H1 (cell line): ENCODE results near the gene RPLP2. TPM values are rescaled to one million over a fixed set of nuclear protein-coding genes. Genes with fewer than 3 reads are reported as not detected.

Experiments
- CTCF ChIA-PET: fragments of 300-600 bp; sonication (Branson Sonifier 250); formaldehyde crosslinking; loops from one replicate; lab custom pipeline; 2021; ENCODE audit not compliant: partially characterized antibody; lab: Charles Lee
- POLR2A ChIA-PET: fragments of 300-600 bp; sonication (Branson Sonifier 250); formaldehyde crosslinking; loops from one replicate; lab custom pipeline; 2021; ENCODE audit warnings: inconsistent platforms; ENCODE audit not compliant: partially characterized antibody; lab: Charles Lee
- DNase-seq, 2 experiments: peaks; one replicate each; pipeline versions ENCODE4 v3.0.0 to v3.0.0-alpha.2; 2010 to 2022; ENCODE audit warnings: low spot score in 2 of 2, low read depth in 1 of 2, mixed read lengths in 1 of 2
- FAIRE-seq: peaks from 2 replicates; lab custom pipeline; 2011; peaks lifted over from hg19 to GRCh38; lab: Jason Lieb, UNC
- H2AFZ ChIP-seq: 2 replicates; pipeline ENCODE4 v1.8.1; 2012; ENCODE audit warnings: low read length, inconsistent platforms
- H2AK5ac ChIP-seq: 2 replicates; pipeline ENCODE4 v1.6.1; 2013; ENCODE audit warnings: low read depth, low read length
- H2BK120ac ChIP-seq: replicated peaks from 2 replicates; pipeline ENCODE3; 2013; ENCODE audit warnings: low read depth, low read length, inconsistent platforms
- H2BK12ac ChIP-seq: 2 replicates; pipeline ENCODE4 v1.6.1; 2013; ENCODE audit warnings: low read depth, low read length
- H2BK15ac ChIP-seq: 2 replicates; pipeline ENCODE4 v1.6.1; 2013; ENCODE audit warnings: low read length
- H2BK20ac ChIP-seq: 2 replicates; pipeline ENCODE4 v1.6.1; 2013; ENCODE audit warnings: low read length
- H2BK5ac ChIP-seq: 2 replicates; pipeline ENCODE4 v1.6.1; 2013; ENCODE audit warnings: low read depth, low read length
- H3K14ac ChIP-seq: 2 replicates; pipeline ENCODE4 v1.6.1; 2013; ENCODE audit warnings: inconsistent platforms; ENCODE audit not compliant: insufficient read length
- H3K18ac ChIP-seq: 2 replicates; pipeline ENCODE4 v1.6.1; 2013; ENCODE audit warnings: low read length; ENCODE audit errors: extremely low read depth
- H3K23ac ChIP-seq: 2 replicates; pipeline ENCODE4 v1.6.1; 2013; ENCODE audit warnings: inconsistent platforms; ENCODE audit not compliant: insufficient read length
- H3K23me2 ChIP-seq: 2 replicates; pipeline ENCODE4 v1.6.1; 2013; ENCODE audit warnings: low read depth, low read length
- H3K27ac ChIP-seq: 2 replicates; pipeline ENCODE4 v1.6.1; 2011; ENCODE audit warnings: low read depth, low read length, inconsistent platforms
- H3K27me3 ChIP-seq, 4 experiments: replicated peaks in 1 of 4; 1 replicate in 1 of 4; 2 replicates in 3 of 4; pipeline versions ENCODE4 v1.6.1 to v1.8.1; 2011 to 2013; ENCODE audit warnings: low read length in 3 of 4, mild to moderate bottlenecking in 3 of 4, inconsistent platforms in 2 of 4, mixed read lengths in 2 of 4, moderate library complexity in 1 of 4; ENCODE audit not compliant: control insufficient read depth in 3 of 4, insufficient read depth in 3 of 4; ENCODE audit errors: extremely low read depth in 1 of 4
- H3K36me3 ChIP-seq, 4 experiments: 2 replicates each; pipeline versions ENCODE4 v1.6.1 to v1.8.1; 2011 to 2013; ENCODE audit warnings: mild to moderate bottlenecking in 4 of 4, low read length in 3 of 4, moderate library complexity in 2 of 4, control low read depth in 1 of 4, inconsistent platforms in 1 of 4; ENCODE audit not compliant: insufficient read depth in 4 of 4, control insufficient read depth in 2 of 4
- H3K4ac ChIP-seq: replicated peaks from 2 replicates; pipeline ENCODE3; 2013; ENCODE audit warnings: low read length, low read depth, mixed read lengths, inconsistent platforms; ENCODE audit not compliant: insufficient read length
- H3K4me1 ChIP-seq, 4 experiments: replicated peaks in 1 of 4; 1 replicate in 1 of 4; 2 replicates in 3 of 4; pipeline versions ENCODE4 v1.6.1 to v1.8.1; 2011 to 2013; ENCODE audit warnings: low read length in 3 of 4, inconsistent platforms in 2 of 4, mixed read lengths in 1 of 4; ENCODE audit not compliant: insufficient read depth in 4 of 4, control insufficient read depth in 3 of 4
- H3K4me2 ChIP-seq, 2 experiments: 2 replicates each; pipeline versions ENCODE4 v1.6.1 to v1.8.1; 2011 to 2013; ENCODE audit warnings: low read depth in 2 of 2, low read length in 2 of 2, control low read depth in 1 of 2, inconsistent platforms in 1 of 2, mild to moderate bottlenecking in 1 of 2; ENCODE audit not compliant: insufficient read depth in 1 of 2
- H3K4me3 ChIP-seq, 4 experiments: fragments of 200-600, 300-600 bp in 1 of 4; sonication (generic), shearing (Covaris generic), sonication (Bioruptor Twin) in 1 of 4; 2 replicates each; pipeline versions ENCODE4 v1.5.1 to v1.8.1; 2011 to 2016; ENCODE audit warnings: low read length in 4 of 4, low read depth in 3 of 4, control low read depth in 2 of 4, inconsistent platforms in 2 of 4, mild to moderate bottlenecking in 2 of 4, mixed read lengths in 1 of 4, moderate library complexity in 1 of 4; ENCODE audit not compliant: insufficient read depth in 2 of 4; ENCODE audit errors: extremely low read depth in 1 of 4
- H3K56ac ChIP-seq: replicated peaks from 2 replicates; pipeline ENCODE3; 2013; ENCODE audit warnings: low read depth, mild to moderate bottlenecking, mixed read lengths, low read length, inconsistent platforms; ENCODE audit not compliant: insufficient read length
- H3K79me1 ChIP-seq: 2 replicates; pipeline ENCODE4 v1.6.1; 2013; ENCODE audit warnings: low read depth, low read length, control low read depth
- H3K79me2 ChIP-seq, 2 experiments: 2 replicates each; pipeline versions ENCODE4 v1.6.1 to v1.8.1; 2012 to 2013; ENCODE audit warnings: low read length in 2 of 2, mild to moderate bottlenecking in 2 of 2, inconsistent platforms in 1 of 2; ENCODE audit not compliant: insufficient read depth in 2 of 2, control insufficient read depth in 1 of 2
- H3K9ac ChIP-seq, 4 experiments: replicated peaks in 1 of 4; 1 replicate in 1 of 4; 2 replicates in 3 of 4; pipeline versions ENCODE4 v1.6.1 to v1.8.1; 2011 to 2013; ENCODE audit warnings: low read depth in 3 of 4, low read length in 3 of 4, control low read depth in 2 of 4, mild to moderate bottlenecking in 2 of 4, moderate library complexity in 2 of 4, inconsistent platforms in 1 of 4; ENCODE audit errors: extremely low read depth in 1 of 4
- H3K9me3 ChIP-seq, 2 experiments: 2 replicates each; pipeline versions ENCODE4 v1.6.1 to v1.8.1; 2012 to 2013; ENCODE audit warnings: mild to moderate bottlenecking in 2 of 2, moderate library complexity in 2 of 2, control low read depth in 1 of 2, inconsistent platforms in 1 of 2, low read depth in 1 of 2, low read length in 1 of 2, mixed read lengths in 1 of 2; ENCODE audit not compliant: insufficient read depth in 2 of 2
- H4K20me1 ChIP-seq, 2 experiments: replicated peaks in 1 of 2; 2 replicates each; pipeline versions ENCODE3 to v1.8.1; 2011 to 2013; ENCODE audit warnings: inconsistent platforms in 2 of 2, low read length in 2 of 2, mild to moderate bottlenecking in 1 of 2; ENCODE audit not compliant: insufficient read depth in 2 of 2, control insufficient read depth in 1 of 2
- H4K5ac ChIP-seq: 2 replicates; pipeline ENCODE4 v1.6.1; 2013; ENCODE audit warnings: low read length, low read depth, mixed read lengths, inconsistent platforms; ENCODE audit not compliant: insufficient read length
- H4K8ac ChIP-seq: 2 replicates; pipeline ENCODE4 v1.8.0; 2013; ENCODE audit warnings: mild to moderate bottlenecking, moderate library complexity, low read length, inconsistent platforms; ENCODE audit not compliant: insufficient read depth; ENCODE audit errors: extremely low read depth
- H4K91ac ChIP-seq: replicated peaks from 2 replicates; pipeline ENCODE3; 2013; ENCODE audit warnings: low read length, mixed read lengths, inconsistent platforms; ENCODE audit not compliant: insufficient read length
- ATF2 ChIP-seq: IDR thresholded peaks from 2 replicates; pipeline ENCODE4 v1.6.1; 2012; ENCODE audit warnings: low read length, inconsistent platforms
- CBX8 ChIP-seq: fragments of 300-800, 300-1000 bp; sonication (generic); IDR thresholded peaks from 2 replicates; pipeline ENCODE4 v1.7.1; 2016; ENCODE audit warnings: low read depth, low read length, borderline replicate concordance
- EP300 ChIP-seq, 2 experiments: IDR thresholded peaks; 1 replicate in 1 of 2; 2 replicates in 1 of 2; pipeline ENCODE4 v1.6.1; 2011 to 2012; ENCODE audit warnings: low read depth in 2 of 2, low read length in 2 of 2, mild to moderate bottlenecking in 2 of 2, borderline replicate concordance in 1 of 2, inconsistent platforms in 1 of 2, moderate library complexity in 1 of 2
- GABPA ChIP-seq: IDR thresholded peaks from 2 replicates; pipeline ENCODE4 v1.6.1; 2011; ENCODE audit warnings: mild to moderate bottlenecking, low read length, moderate library complexity, borderline replicate concordance; ENCODE audit not compliant: insufficient read depth
- KDM1A ChIP-seq: fragments of 200-600, 300-600 bp; sonication (generic); IDR thresholded peaks from 2 replicates; pipeline ENCODE4 v1.7.1; 2016; ENCODE audit warnings: mild to moderate bottlenecking, low read length, borderline replicate concordance
- NRF1 ChIP-seq: IDR thresholded peaks from 2 replicates; pipeline ENCODE4 v1.6.1; 2011; ENCODE audit warnings: mild to moderate bottlenecking, low read depth, low read length, improper control_type of control experiment
- PHF8 ChIP-seq: fragments of 200-600 bp; sonication (generic); conservative IDR thresholded peaks from 2 replicates; pipeline ENCODE4 v1.7.1; 2012; ENCODE audit warnings: low read depth, mild to moderate bottlenecking, inconsistent platforms, low read length, moderate library complexity
- SP1 ChIP-seq: IDR thresholded peaks from 2 replicates; pipeline ENCODE4 v1.6.1; 2011; ENCODE audit warnings: low read depth, low read length
- SRF ChIP-seq: IDR thresholded peaks from 2 replicates; pipeline ENCODE4 v1.6.1; 2011; ENCODE audit warnings: mild to moderate bottlenecking, low read depth, low read length, moderate library complexity
- TCF12 ChIP-seq: IDR thresholded peaks from 2 replicates; pipeline ENCODE4 v1.6.1; 2011; ENCODE audit warnings: low read depth, mild to moderate bottlenecking, low read length
- TEAD4 ChIP-seq: IDR thresholded peaks from 2 replicates; pipeline ENCODE4 v1.6.1; 2012; ENCODE audit warnings: low read depth, low read length, inconsistent platforms, mixed read lengths
- WGBS, 2 experiments: shearing (Covaris generic) in 1 of 2; methylation state at CpG; one replicate each; pipeline versions ENCODE4 v1.1.6 to v1.1.7; 2013 to 2015; ENCODE audit warnings: low lambda C conversion rate in 2 of 2, mixed read lengths in 2 of 2, inconsistent platforms in 1 of 2, low coverage in 1 of 2, missing lambda C conversion rate in 1 of 2; ENCODE audit not compliant: insufficient replicate concordance in 2 of 2, insufficient coverage in 1 of 2, insufficient read length in 1 of 2; ENCODE audit errors: extremely low coverage in 1 of 2, missing lambda C conversion rate in 1 of 2; 5-methylcytosine and 5-hydroxymethylcytosine counted together
- polyA plus RNA-seq, 7 experiments: library from polyadenylated mRNA; depleted of rRNA in 3 of 7; stranded (reverse) in 5 of 7; unstranded in 2 of 7; fragments of >200 nt in 5 of 7; fragments of 200-250 nt in 2 of 7; gene quantifications; 1 replicate in 5 of 7; 2 replicates in 1 of 7; 4 replicates in 1 of 7; pipeline versions ENCODE4 v1.2.1 to v1.2.3, GENCODE V29; 2011 to 2013; ENCODE audit warnings: missing spikeins in 2 of 7, mixed read lengths in 2 of 7
- total RNA-seq: library from RNA; stranded (reverse); fragmentation: NEBNext Ultra II Directional; extraction: Animal tissue kit (Norgen Biotek cat#: 25700); gene quantifications from 2 replicates; pipeline ENCODE4 v1.2.1, GENCODE V29; 2021

RPLP2 gene
- total and polyA plus RNA-seq, 2 of the 8 experiments (the other 6 are each of a cell fraction or from before 2014, with no cell fraction given) = 1,789 to 2,106 TPM

GRCh38 chr11:788009-788640 lies 21.6 kb upstream of the RPLP2 start:
- no peak for DNase-seq
- H2BK20ac ChIP-seq = no peak overlapping the region
- no peak for FAIRE-seq
- no peak overlapping the region for H3K4me2 ChIP-seq
- H4K20me1 ChIP-seq = peaks cover 2 to 10% of the 10 kb centered on the region in 2 experiments
- no peaks in the 10 kb centered on the region for H3K9me3 ChIP-seq
- no peak overlapping the region for H2BK15ac ChIP-seq
- H3K56ac ChIP-seq = no peak overlapping the region
- H3K4ac ChIP-seq = no peak overlapping the region
- H4K8ac ChIP-seq = no peak overlapping the region
- H3K23ac ChIP-seq = no peak overlapping the region
- no peak overlapping the region for H2AFZ ChIP-seq
- 86% methylated on average over 18 of the region's 28 CpGs; no CpG with 5 or more reads in 1 of the 2 experiments for WGBS, 2 experiments
- H3K4me1 ChIP-seq = peaks cover 0 to 22% (median 13%) of the 10 kb centered on the region in 4 experiments; a peak in 6 of 7 replicates
- H3K27ac ChIP-seq = no peak overlapping the region
- no peak overlapping the region for H4K5ac ChIP-seq
- ChIA-PET POLR2A (interaction anchor here (0.6 to 53.0 kb wide), 6 partner anchors 8 to 235 kb away, joined by 3 to 1917 read pairs (median 6); partner anchors contain the start of genes CD151, CRACR2B, PNPLA2 and POLR2L), CTCF (interaction anchor here (1.0 kb wide), 1 partner anchor 9 kb away, joined by 3 read pairs; no protein-coding TSS in a partner anchor)
- no peak overlapping the region for H2BK5ac ChIP-seq
- H3K9ac ChIP-seq = no peak overlapping the region
- H4K91ac ChIP-seq = no peak overlapping the region
- H3K79me1 ChIP-seq = peaks cover 3% of the 10 kb centered on the region; the same call in 1 of the 2 replicates
- H3K79me2 ChIP-seq = no peaks in the 10 kb centered on the region
- H2BK12ac ChIP-seq = no peak overlapping the region
- H3K18ac ChIP-seq = no peak overlapping the region
- H3K23me2 ChIP-seq = no peaks in the 10 kb centered on the region; the same call in 1 of the 2 replicates
- no peak overlapping the region for H3K4me3 ChIP-seq
- H3K27me3 ChIP-seq = no peaks in the 10 kb centered on the region
- H3K14ac ChIP-seq = no peak overlapping the region
- H2BK120ac ChIP-seq = no peak overlapping the region
- peaks cover 0 to 9% (median 0%) of the 10 kb centered on the region in 4 experiments; a peak in 2 of 8 replicates for H3K36me3 ChIP-seq
- H2AK5ac ChIP-seq = no peak overlapping the region
- TF ChIP-seq CBX8 (no peak), NRF1 (no peak), EP300 (IDR thresholded peaks at IDR 0.05; ENCODE audit: borderline replicate concordance in 1 of 2, low read depth in 2 of 2, low read length in 2 of 2) (no peak), TCF12 (no peak), TEAD4 (no peak), KDM1A (no peak), GABPA (no peak), ATF2 (no peak), SP1 (no peak), SRF (no peak), PHF8 (no peak)
